T-helper 9 cell (primary cell): ENCODE measurements around the gene LGALS12.
"Not testable (repeated sequence)": the region's sequence is repeated elsewhere in the genome, so short reads cannot be mapped to it uniquely, and the experiment has no call there.

Source experiments
- DNase-seq: peaks from one replicate; pipeline ENCODE4 v3.0.0-alpha.2; 2020

Gene LGALS12

GRCh38 chr11:63504933-63505586, 824 bp upstream of the LGALS12 start:
- DNase-seq: no peak

GRCh38 chr11:63506876-63507275, 992 bp downstream of the LGALS12 start:
- no peak for DNase-seq

- DNase-seq: no peak
Observed at GRCh38 chr11:63507511-63507910, 1.6 kb downstream of the LGALS12 start.

- DNase-seq: no peak
Observed at GRCh38 chr11:63508009-63508408, 2.1 kb downstream of the LGALS12 start.

- no peak for DNase-seq
Observed at GRCh38 chr11:63508745-63509144, 2.9 kb downstream of the LGALS12 start.

GRCh38 chr11:63510360-63511047, 4.6 kb downstream of the LGALS12 start:
- no peak for DNase-seq

- no peak for DNase-seq
Observed at GRCh38 chr11:63511048-63511748, 5.3 kb downstream of the LGALS12 start.

GRCh38 chr11:63512816-63513215, 6.9 kb downstream of the LGALS12 start:
- DNase-seq: no peak

- DNase-seq: no peak
Observed at GRCh38 chr11:63516109-63516508, 10.2 kb downstream of the LGALS12 start.

- no peak for DNase-seq
Observed at GRCh38 chr11:63517156-63517555, 11.3 kb downstream of the LGALS12 start.

- no peak for DNase-seq
Observed at GRCh38 chr11:63518548-63518947, 12.7 kb downstream of the LGALS12 start.

GRCh38 chr11:63520606-63521170, 14.8 kb downstream of the LGALS12 start:
- no peak for DNase-seq

- no peak for DNase-seq
Observed at GRCh38 chr11:63521896-63522295, 16.0 kb downstream of the LGALS12 start.

- no peak for DNase-seq
Observed at GRCh38 chr11:63523151-63523550, 17.3 kb downstream of the LGALS12 start.

- no peak for DNase-seq
Observed at GRCh38 chr11:63527667-63528066, 21.8 kb downstream of the LGALS12 start.

- DNase-seq: not testable (repeated sequence)
Observed at GRCh38 chr11:63528156-63528555, 22.3 kb downstream of the LGALS12 start.

- not testable (repeated sequence) for DNase-seq
Observed at GRCh38 chr11:63528729-63529278, 22.9 kb downstream of the LGALS12 start.

GRCh38 chr11:63529373-63529772, 23.5 kb downstream of the LGALS12 start:
- DNase-seq: not testable (repeated sequence)

- no peak for DNase-seq
Observed at GRCh38 chr11:63530021-63530420, 24.1 kb downstream of the LGALS12 start.

- peak; percentile 40 for DNase-seq
Observed at GRCh38 chr11:63531074-63531792, 25.3 kb downstream of the LGALS12 start.

- no peak for DNase-seq
Observed at GRCh38 chr11:63532117-63532516, 26.2 kb downstream of the LGALS12 start.

- DNase-seq: no peak
Observed at GRCh38 chr11:63532799-63533475, 27.1 kb downstream of the LGALS12 start.
